ENCODE measurements around the gene FIBCD1. TPM values are rescaled to one million over a fixed set of nuclear protein-coding genes. Genes with fewer than 3 reads are reported as not detected.
"Not testable (repeated sequence)": the region's sequence is repeated elsewhere in the genome, so short reads cannot be mapped to it uniquely, and the experiment has no call there.

FIBCD1 gene
- total and polyA plus RNA-seq, 2 experiments from 2014 or later = 4.4 to 5.6 TPM

DNA sequence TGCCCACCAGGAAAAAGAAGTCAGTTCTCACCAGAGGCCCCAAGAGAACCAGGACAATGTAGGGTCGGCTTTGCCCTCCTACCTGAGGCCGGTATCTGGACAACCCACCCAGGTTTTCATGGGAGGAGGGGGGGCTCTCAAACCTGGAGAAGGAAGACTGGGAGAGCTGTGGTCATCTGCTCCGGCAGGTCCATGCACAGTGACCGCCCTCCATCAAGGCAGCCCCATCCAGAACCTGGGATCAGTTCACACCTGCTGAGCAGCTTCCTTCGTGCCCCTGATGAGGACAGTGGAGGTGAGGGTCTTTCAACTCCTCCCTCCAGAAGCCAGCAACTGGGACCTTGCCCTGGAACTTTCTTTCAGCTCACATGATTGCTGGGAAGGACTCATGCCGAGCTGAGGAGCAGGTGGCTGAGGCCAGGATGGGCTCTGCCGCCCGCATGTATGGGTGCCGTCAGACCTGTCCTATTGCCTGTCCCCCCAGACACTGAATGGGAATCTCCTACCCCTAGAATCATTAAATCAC is 20.8 kb upstream of the FIBCD1 start (continued):
- TF ChIP-seq, protein P1, sequence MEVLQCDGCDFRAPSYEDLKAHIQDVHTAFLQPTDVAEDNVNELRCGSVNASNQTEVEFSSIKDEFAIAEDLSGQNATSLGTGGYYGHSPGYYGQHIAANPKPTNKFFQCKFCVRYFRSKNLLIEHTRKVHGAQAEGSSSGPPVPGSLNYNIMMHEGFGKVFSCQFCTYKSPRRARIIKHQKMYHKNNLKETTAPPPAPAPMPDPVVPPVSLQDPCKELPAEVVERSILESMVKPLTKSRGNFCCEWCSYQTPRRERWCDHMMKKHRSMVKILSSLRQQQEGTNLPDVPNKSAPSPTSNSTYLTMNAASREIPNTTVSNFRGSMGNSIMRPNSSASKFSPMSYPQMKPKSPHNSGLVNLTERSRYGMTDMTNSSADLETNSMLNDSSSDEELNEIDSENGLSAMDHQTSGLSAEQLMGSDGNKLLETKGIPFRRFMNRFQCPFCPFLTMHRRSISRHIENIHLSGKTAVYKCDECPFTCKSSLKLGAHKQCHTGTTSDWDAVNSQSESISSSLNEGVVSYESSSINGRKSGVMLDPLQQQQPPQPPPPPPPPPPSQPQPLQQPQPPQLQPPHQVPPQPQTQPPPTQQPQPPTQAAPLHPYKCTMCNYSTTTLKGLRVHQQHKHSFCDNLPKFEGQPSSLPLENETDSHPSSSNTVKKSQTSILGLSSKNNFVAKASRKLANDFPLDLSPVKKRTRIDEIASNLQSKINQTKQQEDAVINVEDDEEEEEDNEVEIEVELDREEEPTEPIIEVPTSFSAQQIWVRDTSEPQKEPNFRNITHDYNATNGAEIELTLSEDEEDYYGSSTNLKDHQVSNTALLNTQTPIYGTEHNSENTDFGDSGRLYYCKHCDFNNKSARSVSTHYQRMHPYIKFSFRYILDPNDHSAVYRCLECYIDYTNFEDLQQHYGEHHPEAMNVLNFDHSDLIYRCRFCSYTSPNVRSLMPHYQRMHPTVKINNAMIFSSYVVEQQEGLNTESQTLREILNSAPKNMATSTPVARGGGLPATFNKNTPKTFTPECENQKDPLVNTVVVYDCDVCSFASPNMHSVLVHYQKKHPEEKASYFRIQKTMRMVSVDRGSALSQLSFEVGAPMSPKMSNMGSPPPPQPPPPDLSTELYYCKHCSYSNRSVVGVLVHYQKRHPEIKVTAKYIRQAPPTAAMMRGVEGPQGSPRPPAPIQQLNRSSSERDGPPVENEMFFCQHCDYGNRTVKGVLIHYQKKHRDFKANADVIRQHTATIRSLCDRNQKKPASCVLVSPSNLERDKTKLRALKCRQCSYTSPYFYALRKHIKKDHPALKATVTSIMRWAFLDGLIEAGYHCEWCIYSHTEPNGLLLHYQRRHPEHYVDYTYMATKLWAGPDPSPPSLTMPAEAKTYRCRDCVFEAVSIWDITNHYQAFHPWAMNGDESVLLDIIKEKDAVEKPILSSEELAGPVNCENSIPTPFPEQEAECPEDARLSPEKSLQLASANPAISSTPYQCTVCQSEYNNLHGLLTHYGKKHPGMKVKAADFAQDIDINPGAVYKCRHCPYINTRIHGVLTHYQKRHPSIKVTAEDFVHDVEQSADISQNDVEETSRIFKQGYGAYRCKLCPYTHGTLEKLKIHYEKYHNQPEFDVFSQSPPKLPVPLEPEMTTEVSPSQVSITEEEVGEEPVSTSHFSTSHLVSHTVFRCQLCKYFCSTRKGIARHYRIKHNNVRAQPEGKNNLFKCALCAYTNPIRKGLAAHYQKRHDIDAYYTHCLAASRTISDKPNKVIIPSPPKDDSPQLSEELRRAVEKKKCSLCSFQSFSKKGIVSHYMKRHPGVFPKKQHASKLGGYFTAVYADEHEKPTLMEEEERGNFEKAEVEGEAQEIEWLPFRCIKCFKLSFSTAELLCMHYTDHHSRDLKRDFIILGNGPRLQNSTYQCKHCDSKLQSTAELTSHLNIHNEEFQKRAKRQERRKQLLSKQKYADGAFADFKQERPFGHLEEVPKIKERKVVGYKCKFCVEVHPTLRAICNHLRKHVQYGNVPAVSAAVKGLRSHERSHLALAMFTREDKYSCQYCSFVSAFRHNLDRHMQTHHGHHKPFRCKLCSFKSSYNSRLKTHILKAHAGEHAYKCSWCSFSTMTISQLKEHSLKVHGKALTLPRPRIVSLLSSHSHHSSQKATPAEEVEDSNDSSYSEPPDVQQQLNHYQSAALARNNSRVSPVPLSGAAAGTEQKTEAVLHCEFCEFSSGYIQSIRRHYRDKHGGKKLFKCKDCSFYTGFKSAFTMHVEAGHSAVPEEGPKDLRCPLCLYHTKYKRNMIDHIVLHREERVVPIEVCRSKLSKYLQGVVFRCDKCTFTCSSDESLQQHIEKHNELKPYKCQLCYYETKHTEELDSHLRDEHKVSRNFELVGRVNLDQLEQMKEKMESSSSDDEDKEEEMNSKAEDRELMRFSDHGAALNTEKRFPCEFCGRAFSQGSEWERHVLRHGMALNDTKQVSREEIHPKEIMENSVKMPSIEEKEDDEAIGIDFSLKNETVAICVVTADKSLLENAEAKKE (CRISPR knock-in tag; IDR thresholded peaks at IDR 0.05) = no peak

GRCh38 chr9:130958564-130958963 is 19.5 kb upstream of the FIBCD1 start:
- H3K36me3 ChIP-seq (ENCODE audit: insufficient read depth); H3K9me2 ChIP-seq (ENCODE audit: insufficient read depth); H3K4me3 ChIP-seq; DNase-seq (ENCODE audit: low spot score); H3K27ac Mint-ChIP-seq; H3K4me2 ChIP-seq; H3K27ac ChIP-seq (ENCODE audit: low read depth); H3K36me3 Mint-ChIP-seq (ENCODE audit: low read depth); H3K4me3 Mint-ChIP-seq; H3F3A ChIP-seq (replicated peaks; ENCODE audit: low read depth); ATAC-seq; H4K20me1 ChIP-seq (replicated peaks; ENCODE audit: insufficient read depth); H2AFZ ChIP-seq; H3K4me1 Mint-ChIP-seq; H3K27me3 ChIP-seq (ENCODE audit: insufficient read depth); H3K79me2 ChIP-seq (replicated peaks; ENCODE audit: insufficient read depth); H3K4me1 ChIP-seq (ENCODE audit: insufficient read depth): not testable (repeated sequence)
- Mint-ChIP-seq H3K27me3 (ENCODE audit: insufficient read depth, low read depth, poor library complexity) (peaks cover 12% of the 10 kb centered on the region), H3K9me3 (peaks cover 26% of the 10 kb centered on the region)

- H3K9me3 Mint-ChIP-seq = peaks cover 26% of the 10 kb centered on the region
- H3K36me3 Mint-ChIP-seq (ENCODE audit: low read depth) = peaks cover 5% of the 10 kb centered on the region
- H3K4me3 Mint-ChIP-seq = no peak overlapping the region
- Histone ChIP-seq H3K36me3 (ENCODE audit: insufficient read depth) (no peaks in the 10 kb centered on the region), H3K79me2 (replicated peaks; ENCODE audit: insufficient read depth) (no peaks in the 10 kb centered on the region), H3K4me3 (no peak overlapping the region), H3K27ac (ENCODE audit: low read depth) (no peak overlapping the region), H2AFZ (no peak overlapping the region), H3K27me3 (ENCODE audit: insufficient read depth) (no peaks in the 10 kb centered on the region), H4K20me1 (replicated peaks; ENCODE audit: insufficient read depth) (no peaks in the 10 kb centered on the region), H3K4me2 (no peak overlapping the region), H3F3A (replicated peaks; ENCODE audit: low read depth) (no peaks in the 10 kb centered on the region), H3K4me1 (ENCODE audit: insufficient read depth) (no peaks in the 10 kb centered on the region), H3K9me2 (ENCODE audit: insufficient read depth) (peaks cover 5% of the 10 kb centered on the region)
- H3K27ac Mint-ChIP-seq = no peak overlapping the region
- TF ChIP-seq, protein P2, sequence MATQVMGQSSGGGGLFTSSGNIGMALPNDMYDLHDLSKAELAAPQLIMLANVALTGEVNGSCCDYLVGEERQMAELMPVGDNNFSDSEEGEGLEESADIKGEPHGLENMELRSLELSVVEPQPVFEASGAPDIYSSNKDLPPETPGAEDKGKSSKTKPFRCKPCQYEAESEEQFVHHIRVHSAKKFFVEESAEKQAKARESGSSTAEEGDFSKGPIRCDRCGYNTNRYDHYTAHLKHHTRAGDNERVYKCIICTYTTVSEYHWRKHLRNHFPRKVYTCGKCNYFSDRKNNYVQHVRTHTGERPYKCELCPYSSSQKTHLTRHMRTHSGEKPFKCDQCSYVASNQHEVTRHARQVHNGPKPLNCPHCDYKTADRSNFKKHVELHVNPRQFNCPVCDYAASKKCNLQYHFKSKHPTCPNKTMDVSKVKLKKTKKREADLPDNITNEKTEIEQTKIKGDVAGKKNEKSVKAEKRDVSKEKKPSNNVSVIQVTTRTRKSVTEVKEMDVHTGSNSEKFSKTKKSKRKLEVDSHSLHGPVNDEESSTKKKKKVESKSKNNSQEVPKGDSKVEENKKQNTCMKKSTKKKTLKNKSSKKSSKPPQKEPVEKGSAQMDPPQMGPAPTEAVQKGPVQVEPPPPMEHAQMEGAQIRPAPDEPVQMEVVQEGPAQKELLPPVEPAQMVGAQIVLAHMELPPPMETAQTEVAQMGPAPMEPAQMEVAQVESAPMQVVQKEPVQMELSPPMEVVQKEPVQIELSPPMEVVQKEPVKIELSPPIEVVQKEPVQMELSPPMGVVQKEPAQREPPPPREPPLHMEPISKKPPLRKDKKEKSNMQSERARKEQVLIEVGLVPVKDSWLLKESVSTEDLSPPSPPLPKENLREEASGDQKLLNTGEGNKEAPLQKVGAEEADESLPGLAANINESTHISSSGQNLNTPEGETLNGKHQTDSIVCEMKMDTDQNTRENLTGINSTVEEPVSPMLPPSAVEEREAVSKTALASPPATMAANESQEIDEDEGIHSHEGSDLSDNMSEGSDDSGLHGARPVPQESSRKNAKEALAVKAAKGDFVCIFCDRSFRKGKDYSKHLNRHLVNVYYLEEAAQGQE (IDR thresholded peaks at IDR 0.05; ENCODE audit: unreplicated experiment) = no peak
- ATAC-seq (no peak), DNase-seq (ENCODE audit: low spot score) (no peak)
- H3K4me1 Mint-ChIP-seq = peaks cover 4% of the 10 kb centered on the region; the same call in 2 of the 3 replicates
- peaks cover 12% of the 10 kb centered on the region for H3K27me3 Mint-ChIP-seq (ENCODE audit: insufficient read depth, low read depth, poor library complexity)
Observed at GRCh38 chr9:130957451-130958203, 18.6 kb upstream of the FIBCD1 start.

Measured in GM23338 (cell line).